Measurements from ENCODE around the gene ATP8A2.
"Not testable (repeated sequence)": the region's sequence is repeated elsewhere in the genome, so short reads cannot be mapped to it uniquely, and the experiment has no call there.

Gene ATP8A2

DNA sequence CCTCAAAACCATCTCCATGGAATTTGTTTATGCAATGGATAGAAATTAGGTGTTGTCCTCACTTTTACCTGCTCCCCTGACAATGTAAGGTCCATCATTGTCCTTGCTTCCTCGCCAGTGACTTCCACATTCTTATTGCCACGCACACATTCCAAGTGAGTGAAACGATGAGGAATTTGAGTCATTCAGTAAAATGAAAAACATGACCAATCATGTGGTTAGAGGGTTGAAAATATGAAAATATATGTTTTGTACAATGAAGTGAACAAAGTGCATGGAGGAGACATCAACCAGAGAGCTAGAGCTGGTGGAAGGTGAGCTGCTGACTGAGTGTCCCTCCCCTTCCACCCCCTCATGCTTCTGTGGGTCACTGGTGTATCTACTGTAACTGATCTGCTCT, 91.7 kb downstream of the ATP8A2 start:
- no peak for DNase-seq (ENCODE audit: low read depth)

DNA sequence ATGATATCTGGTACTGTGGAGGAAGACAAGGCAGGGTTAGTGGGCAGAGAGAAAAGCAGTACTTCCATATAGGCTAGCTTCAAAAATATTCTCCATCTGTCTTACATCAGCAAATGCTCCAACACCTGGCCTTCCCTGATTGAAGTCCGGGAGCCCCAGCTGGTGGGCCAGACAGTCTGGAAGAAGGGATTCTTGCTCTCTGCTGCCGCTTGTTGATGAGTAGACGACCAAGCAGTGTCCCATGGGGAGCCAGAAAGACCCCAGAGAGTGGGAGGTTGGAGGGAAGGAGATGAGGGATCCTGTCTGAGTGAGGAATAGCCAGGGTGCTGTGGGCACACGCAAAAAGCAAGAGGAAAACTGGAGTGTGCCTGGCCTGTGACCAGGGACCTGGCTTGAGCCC, 95.1 kb downstream of the ATP8A2 start:
- DNase-seq (ENCODE audit: low read depth) = no peak

DNA sequence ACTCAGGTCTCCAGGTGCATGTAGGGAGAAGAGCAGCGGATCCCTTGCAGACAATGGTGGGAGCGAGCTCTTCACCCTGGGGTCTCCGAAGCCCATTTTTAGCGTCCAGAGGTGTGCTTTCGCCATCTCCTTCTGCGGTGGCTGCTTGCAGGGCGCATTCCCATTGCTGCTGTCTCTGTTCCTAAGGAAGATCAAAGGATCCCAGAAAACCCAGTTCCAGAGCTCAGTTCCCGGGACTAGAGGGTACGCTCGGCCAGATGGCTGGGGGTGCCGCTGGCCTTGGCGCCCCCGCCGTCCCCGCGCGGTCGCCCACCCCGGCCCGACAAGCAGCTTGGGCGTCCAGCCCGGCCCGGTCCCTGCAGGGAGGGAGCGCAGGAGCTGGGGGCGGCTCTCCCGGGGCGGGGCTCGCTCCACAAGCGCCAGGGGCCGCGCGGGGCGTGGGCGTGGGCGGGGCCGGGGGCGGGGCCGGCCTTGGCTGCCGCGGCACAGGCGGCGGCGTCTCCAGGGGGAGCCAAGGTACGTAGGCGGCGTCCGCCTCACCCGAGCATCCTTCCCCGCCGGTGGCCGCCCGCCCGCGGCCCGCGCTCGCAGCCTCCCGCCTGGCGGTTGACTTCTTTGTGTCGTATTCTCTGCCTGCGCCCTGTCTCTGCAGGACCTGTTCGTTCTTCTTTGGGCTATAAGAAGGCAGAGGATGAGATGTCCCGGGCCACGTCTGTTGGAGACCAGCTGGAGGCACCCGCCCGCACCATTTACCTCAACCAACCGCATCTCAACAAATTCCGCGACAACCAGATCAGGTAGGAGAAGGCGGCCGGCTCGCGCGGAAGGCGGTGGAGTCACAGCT, 96.8 kb downstream of the ATP8A2 start:
- no peak for DNase-seq (ENCODE audit: low read depth)

DNA sequence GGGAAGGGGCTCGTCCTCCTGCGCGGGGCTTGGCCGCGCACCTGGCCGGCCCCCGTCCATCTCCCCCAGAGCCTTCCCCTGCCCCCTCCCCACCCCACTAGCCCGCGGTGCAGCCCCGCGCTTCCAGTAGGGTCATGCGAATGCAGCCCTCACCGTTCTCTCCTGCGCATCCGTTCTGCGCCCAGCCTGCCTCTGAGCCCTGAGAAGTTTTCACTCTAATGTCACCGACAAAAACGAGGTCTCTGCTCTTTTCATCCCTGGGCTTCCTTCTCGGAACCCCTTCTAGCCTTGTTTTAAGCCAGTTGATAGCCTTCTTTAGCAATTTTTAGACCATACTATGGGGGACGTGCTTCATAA, 97.4 kb downstream of the ATP8A2 start:
- no peak for DNase-seq (ENCODE audit: low read depth)

DNA sequence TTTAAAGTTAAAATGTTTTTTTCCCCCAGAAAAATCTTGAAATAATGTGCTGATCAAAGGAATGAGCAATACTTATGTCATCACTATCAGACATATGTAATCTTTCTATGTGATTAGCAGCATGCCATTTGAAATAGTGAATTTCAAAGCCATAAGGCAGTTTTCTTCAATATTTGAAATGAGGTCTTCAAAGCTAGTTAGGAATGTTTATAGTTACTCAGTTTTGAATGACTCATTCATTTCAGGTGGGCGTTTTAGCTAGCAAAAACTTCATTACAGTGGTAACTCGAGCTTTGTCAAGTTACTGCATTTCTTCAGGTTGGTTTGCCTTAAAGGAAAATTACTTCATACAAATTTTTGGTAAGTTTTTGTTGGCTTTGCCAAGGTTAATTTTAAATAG, 102.1 kb downstream of the ATP8A2 start:
- no peak for DNase-seq (ENCODE audit: low read depth)

DNA sequence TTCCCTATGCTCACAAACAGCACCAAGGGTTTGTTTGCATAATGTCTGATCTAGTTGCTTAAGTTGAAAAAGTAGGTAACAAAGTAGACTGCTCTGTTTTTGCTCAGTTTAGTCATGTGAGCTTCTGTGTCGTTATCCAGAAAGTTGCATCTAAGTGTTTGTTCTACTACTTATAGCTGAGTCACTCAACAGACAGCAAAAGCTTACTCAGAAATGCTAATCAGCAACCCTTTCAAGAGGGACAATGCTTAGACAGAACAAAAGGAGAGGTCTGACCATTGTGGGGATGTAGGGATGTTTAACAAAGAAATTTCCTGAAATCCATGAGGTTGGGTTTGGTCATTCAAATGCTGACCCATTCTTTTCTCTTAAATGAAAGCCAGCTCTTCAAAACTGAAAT, 106.4 kb downstream of the ATP8A2 start:
- no peak for DNase-seq (ENCODE audit: low read depth)

DNA sequence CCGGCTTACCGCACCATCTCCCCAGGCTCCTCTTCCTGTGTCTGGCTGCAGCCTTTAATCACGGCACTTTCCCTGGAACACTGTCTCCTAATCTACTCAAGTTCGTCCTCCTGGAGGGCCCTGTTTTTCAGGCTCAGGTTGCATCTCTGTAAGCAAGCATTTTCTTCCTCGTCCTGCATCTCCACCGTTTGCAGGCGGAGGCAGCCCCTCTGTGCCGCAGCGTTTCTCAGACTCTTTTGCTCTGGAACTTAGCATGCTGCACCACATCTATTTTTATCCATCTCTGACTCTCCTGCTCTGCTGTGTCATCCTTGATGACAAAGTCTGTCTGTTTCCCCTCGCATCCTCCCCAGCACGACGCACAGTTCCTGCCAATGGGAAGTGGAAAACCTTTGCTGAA, 117.5 kb downstream of the ATP8A2 start:
- no peak for DNase-seq (ENCODE audit: low read depth)

DNA sequence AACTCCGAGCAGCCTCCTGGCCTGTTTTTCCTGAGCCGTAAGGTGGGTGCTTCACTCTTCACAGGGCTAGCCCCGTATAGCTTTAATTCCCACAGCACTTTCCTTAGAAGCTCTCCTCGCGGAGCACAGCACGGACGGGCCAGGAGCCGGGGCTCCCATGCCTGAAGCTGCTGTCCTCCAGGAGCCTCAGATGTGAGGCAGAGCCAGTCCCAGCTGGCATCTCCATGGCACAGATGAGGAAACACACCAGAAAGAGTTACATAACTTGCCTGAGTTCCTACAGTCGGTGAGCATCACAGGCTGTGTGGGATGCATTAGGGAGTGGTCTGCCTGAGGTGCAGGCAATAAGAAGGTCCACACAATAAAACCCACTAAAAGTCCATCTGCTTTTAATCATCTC, 118.5 kb downstream of the ATP8A2 start:
- DNase-seq (ENCODE audit: low read depth) = no peak

DNA sequence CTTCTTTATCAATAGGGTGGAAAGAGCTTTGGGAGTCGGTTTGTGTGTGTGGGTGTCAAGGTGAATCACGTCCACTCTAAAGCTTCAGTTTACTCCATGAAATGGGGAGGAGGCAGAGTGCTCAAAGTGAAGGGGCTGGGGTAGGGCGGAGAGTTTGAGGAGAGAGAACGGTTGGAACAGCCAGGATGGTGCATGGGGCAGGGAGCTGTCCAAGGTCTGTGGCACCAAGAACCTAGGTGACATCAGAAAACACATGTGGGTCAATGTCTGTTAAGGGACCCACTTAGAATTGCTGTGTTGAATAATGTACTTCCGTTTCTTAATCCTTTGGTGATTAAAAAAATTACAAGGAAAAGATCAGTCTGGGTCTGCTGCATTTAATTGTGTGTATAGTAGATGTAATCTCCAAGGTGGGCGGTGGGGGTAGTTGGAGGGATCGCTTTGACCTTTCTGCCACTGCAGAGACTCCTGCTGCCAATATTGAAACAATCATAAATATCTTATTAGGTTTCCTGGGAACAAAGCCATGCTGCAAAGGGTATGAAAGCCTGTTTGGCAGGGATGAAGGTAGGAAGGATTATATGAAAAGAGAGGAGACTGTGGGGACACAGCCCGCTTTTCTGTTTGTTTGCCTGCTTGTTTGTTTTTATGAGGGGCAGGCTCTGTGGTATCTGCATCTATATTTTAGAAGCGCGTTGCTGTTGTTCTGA, 122.3 kb downstream of the ATP8A2 start:
- DNase-seq (ENCODE audit: low read depth) = no peak

DNA sequence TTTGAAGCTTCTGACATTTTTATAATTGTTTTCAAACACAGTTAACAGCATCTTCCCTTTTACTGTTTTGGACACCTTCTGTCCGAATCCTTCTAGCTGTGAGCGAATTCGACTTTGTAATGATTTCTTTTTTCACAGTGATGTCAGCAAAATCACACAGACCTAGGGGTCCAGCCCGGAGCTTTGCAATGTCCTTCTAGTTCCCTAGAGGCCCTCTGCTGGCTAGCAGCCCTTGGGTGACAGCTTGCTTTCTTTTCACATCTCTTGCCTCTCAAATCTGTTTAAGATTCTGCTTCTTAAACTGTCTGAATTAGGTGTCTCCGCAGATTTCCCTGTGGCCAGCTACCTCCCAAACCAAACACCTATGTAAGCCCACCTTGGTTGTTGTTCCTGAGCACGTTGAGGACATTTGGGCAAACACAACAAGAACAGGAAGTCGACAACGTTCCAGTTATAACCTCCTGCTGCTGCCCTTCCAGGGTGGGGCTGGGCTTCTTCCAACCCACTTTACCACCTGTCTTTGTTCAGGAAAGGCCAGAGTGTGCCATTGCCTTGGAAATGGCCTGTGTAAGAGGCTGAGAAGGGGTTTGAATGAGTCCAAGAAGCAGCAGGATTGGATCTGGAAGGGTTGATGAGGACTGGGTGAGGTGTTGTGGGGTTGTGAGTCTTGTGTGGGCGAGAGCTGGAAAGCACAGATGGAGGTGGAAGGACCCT, 123.1 kb downstream of the ATP8A2 start:
- DNase-seq (ENCODE audit: low read depth) = no peak

DNA sequence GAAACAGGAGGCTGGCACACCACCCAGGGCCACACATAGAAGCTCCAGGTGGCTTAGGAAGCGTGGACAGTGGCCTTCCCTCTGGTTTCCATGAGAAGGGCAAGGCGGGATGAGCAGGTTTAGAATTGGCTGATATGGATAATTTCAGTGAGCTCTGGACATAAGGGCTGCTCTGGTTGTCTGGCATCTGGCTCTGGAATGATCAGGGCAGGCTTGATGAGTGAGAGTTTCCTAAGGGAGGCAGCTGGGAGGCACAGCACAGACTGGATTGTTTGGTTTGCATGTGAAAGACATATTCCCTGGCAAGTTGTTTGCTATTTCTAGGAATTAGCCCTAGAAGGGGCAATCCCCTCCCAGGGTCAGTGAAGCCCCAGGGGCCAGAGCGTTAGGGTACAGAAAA, 129.5 kb downstream of the ATP8A2 start:
- DNase-seq (ENCODE audit: low read depth) = no peak

DNA sequence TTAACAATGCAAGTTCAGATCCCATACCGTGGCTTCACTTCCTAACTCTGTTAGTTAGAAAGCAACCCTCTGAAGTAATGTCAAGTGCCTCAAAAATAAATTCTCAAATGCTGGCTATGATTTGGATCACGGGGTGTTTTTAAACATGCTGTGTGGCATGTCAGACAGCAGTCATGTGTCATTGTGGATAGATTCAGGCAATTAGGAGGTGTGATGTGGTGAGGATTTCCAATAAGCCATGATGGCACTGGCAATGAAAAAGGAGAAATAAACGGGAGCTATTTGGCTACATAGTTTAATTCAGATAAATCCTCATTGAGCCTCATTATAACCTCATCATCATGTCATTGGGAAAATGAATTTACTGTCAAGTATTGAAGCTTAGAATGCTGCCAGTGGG, 130.3 kb downstream of the ATP8A2 start:
- DNase-seq (ENCODE audit: low read depth) = no peak

DNA sequence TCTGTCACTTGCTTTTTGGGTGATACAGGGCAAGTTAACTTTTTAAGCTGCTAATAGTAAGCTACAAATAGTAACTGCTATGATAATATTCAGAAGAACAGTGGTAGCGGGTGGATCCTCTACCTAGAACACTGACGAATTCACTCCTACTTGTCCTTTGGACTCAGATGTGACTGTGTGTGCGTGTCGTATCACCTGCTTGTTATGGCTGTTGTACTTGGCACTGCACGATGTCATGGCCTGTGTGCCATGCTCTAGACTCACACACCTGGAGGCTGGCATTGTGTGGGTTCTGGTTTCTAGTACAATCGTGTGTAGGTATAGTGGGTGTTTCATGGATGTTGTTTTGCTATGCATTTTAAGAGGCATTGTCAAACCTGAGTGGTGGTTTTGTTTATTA, 130.8 kb downstream of the ATP8A2 start:
- DNase-seq (ENCODE audit: low read depth) = no peak

DNA sequence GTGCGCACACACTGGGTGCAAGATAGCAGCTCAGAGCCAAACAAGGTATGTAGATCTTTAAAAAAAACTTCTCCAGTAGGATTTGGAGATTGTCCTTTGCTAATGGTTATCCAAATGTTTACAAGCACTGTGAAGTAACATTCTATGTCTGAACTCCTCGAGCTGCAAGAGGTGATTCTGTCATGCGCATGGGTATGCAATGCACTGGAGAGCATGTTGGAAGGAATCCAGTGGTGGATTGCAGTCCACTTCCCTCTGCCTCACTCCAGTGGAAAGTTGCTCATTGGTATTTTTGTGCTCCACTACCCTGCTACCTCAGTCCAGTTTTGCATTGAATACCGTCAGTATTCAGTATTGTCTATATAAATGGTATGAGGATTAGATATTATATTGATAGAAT, 132.1 kb downstream of the ATP8A2 start:
- no peak for DNase-seq (ENCODE audit: low read depth)

DNA sequence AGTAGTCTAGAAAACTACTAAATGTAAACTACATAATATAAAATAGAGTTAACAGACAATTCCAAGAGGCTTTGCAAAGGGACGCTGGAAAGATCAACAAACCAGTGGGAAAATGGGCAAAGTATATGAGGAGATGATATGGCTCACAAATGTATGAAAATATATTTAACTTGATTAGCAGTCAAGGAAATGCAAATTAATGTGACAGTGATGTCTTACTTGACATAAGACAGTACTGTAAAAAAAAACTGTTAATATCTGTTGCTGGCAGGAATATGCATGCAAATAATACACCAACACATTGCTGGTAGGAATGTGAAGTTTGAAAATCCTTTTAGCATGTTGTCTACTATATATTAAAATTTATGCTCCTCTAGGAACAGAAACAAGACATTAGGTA, 136.1 kb downstream of the ATP8A2 start:
- no peak for DNase-seq (ENCODE audit: low read depth)

DNA sequence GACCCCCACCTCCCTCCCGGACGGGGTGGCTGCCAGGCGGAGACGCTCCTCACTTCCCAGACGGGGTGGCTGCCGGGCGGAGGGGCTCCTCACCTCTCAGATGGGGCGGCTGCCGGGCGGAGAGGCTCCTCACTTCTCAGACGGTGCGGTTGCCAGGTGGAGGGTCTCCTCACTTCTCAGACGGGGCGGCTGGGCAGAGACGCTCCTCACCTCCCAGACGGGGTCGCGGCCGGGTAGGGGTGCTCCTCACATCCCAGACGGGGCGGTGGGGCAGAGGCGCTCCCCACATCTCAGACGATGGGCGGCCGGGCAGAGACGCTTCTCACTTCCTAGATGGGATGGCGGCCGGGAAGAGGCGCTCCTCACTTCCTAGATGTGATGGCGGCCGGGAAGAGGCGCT, 141.3 kb downstream of the ATP8A2 start:
- not testable (repeated sequence) for DNase-seq (ENCODE audit: low read depth)

DNA sequence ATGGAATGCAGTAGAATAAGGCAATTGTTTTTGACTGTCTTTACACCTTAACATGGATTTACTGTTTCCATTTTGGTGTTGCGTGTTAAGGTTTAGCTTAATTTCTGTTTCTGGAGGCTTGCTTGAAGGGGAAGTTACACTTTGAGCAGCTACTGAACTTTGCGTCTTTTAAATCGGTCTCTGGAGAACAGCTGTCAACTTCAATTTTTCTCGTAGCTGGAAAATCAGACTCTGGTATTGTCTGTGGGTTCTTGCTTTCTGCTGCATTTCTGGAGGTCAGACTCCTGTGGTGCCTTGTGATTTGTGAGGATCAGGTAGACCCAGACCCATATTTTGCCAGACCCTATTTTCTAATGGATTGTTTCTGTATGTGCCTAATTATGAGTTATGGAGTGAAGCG, 146.7 kb downstream of the ATP8A2 start:
- no peak for DNase-seq (ENCODE audit: low read depth)

DNA sequence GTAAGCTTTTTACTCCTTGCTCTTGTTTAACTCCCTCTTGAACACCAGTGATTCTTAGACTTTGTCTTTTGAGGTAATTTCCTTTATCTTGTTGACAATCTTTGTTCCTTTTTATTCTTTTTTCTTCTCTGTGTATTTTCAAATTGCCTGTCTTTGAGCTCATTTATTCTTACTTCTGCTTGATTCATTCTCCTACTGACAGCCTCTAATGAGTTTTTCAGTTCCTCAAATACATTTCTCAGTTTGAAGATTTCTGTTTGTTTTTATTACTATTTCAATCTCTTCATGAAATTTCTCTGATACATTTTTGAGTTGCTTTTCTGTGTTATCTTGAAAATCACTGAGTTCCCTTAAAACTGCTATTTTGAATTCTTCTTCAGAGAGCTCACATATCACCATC, 154.1 kb downstream of the ATP8A2 start:
- DNase-seq (ENCODE audit: low read depth) = no peak

DNA sequence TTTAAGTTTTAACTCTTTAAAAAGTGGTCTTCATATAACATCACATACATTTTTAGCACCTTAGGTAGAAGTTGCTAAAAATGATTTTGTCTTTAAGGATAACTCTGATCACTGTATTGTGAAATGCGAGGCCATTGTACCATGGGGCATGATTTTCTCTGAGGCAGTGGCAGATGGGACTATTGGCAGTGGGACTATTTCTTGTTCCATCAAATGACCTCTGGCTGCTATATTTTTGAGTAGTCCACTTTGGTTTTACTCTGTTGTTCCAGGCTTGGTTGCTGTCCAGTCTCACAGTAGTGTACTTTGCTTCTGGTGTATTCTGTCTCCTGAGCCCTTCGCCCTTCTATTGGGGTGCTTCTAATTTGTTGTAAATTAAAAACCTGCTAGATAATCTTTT, 156.5 kb downstream of the ATP8A2 start:
- no peak for DNase-seq (ENCODE audit: low read depth)

DNA sequence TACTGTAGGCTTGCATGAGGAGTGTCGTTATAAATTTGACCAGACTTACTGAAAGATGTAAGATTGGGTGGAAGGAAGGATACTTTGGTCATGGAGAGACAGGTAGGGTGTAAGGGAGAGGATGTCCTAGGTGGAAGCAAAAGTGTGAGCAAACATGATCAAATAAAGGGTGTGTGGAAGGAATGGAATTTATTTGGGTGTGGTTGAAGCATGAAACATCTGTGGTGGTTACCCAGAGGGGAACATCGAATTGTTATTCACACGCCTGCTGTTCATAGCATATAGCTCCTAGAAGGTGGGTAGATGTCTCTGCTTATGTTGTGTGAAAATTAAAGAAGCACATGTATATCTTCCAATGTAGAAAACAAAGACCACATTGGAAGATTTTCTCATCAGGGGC, 157.7 kb downstream of the ATP8A2 start:
- no peak for DNase-seq (ENCODE audit: low read depth)

DNA sequence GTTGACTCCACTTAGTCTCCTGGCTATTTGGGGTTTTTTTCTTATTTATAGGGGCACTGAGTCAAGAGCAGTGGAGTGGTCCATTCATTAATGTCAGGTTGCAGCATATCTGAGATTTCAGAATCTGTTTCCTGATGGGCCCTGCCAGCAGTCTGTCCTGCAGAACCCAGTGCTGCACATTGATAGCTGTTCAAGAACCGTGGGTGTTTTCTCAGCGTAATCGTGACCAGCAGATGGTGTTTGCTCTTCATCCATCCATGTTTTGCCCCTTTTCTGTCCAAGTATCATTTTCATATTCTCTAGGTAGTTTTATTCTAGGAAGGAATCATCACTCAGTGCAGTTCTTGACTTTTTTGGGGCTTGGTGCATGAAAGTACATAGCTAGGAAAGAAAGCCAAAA, 166.5 kb downstream of the ATP8A2 start:
- DNase-seq (ENCODE audit: low read depth) = no peak

DNA sequence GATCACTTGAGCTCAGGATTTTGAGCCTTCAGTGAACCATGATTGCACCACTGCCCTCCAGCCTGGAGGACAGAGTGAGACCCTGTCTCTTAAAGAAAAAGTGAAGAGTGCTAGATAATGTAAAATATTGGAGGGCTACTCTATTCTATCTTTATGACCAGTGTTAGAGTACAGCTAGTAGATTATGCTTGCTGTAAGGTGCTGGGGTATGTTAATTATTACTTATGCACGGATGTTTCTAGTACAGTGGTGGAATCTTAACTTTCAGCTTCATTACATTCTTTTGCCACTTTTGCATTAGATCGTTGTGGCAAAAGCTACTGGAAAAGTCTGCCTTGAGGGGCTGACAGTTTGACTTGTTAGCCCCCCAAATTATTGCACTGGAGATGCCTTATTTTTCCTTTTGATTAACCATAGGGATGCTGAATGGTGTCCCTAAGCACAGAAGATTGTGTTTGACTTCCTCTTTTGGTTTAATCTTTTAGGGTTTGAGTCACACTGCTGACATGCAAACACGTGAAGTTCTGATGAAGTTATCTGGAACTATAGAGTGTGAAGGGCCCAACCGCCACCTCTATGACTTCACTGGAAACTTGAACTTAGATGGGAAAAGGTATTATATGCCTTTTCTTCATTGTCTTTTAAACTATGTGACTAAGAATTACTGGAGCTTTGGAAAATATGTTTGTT, 169.8 kb downstream of the ATP8A2 start:
- DNase-seq (ENCODE audit: low read depth) = no peak

DNA sequence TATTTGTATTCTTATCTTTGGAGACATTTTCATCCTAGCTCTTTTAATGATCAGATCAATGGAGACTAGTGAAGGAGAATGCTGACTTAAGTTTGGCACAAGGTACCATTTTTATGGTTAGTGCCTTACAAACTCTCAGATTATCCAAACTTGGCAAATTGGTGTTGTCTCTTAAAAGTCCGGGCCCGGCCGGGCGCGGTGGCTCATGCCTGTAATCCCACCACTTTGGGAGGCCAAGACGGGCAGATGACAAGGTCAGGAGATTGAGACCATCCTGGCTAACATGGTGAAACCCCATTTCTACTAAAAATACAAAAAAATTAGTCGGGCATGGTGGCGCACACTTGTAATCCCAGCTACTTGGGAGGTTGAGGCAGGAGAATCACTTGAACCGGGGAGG, 177.2 kb downstream of the ATP8A2 start:
- DNase-seq (ENCODE audit: low read depth) = not testable (repeated sequence)

Data from stimulated activated CD8-positive, alpha-beta memory T cell treated with anti-CD3 and anti-CD28 coated beads, Interleukin-12 subunit alpha, Interleukin-12 subunit beta, amount 100 ng/mL, for 4 hours (primary cell).